PC-3 (cell line): ENCODE data around the gene RPSA. TPM values are rescaled to one million over a fixed set of nuclear protein-coding genes. Genes with fewer than 3 reads are reported as not detected.
"Not testable (repeated sequence)": the region's sequence is repeated elsewhere in the genome, so short reads cannot be mapped to it uniquely, and the experiment has no call there.

Experiments used
- ATAC-seq: fragments of 200-7000 bp; cut with Tn5 transposase; 2 replicates; pipeline ENCODE4 v1.9.1; 2020; ENCODE audit warnings: mild to moderate bottlenecking, moderate library complexity
- BruUV-seq: library from RNA; stranded (reverse); fragments of 400-500 nt; replicated peaks from 2 replicates; lab custom pipeline; 2021; lab: Mats Ljungman, UMichigan
- CTCF ChIA-PET: fragments of 300-600 bp; sonication (Branson Sonifier 250); formaldehyde crosslinking; loops from one replicate; lab custom pipeline; 2022; ENCODE audit warnings: antibody characterized with exemption; lab: Charles Lee
- POLR2A ChIA-PET: fragments of 300-600 bp; sonication (Branson Sonifier 250); formaldehyde crosslinking; loops from one replicate; lab custom pipeline; 2022; ENCODE audit warnings: antibody characterized with exemption; ENCODE audit not compliant: unreplicated experiment; lab: Charles Lee
- DNase-seq: peaks from one replicate; pipeline ENCODE4 v3.0.0-alpha.2; 2015
- H2AFZ ChIP-seq: fragments of 300-600 bp; sonication (generic); 2 replicates; pipeline ENCODE4 v1.6.0; 2016; ENCODE audit warnings: antibody characterized with exemption, low read length
- H3F3A ChIP-seq: fragments of 300-600 bp; sonication (generic); one replicate; pipeline ENCODE4 v1.6.0; 2017; ENCODE audit warnings: antibody characterized with exemption, low read length, control low read depth, mild to moderate bottlenecking; ENCODE audit not compliant: unreplicated experiment
- H3K27ac ChIP-seq: fragments of 300-600 bp; sonication (generic); 2 replicates; pipeline ENCODE4 v1.5.1; 2016; ENCODE audit warnings: mild to moderate bottlenecking, low read length
- H3K27me3 ChIP-seq: fragments of 300-600 bp; sonication (generic); 2 replicates; pipeline ENCODE4 v1.6.1; 2016; ENCODE audit warnings: low read length, mixed read lengths
- H3K36me3 ChIP-seq: fragments of 300-600 bp; sonication (generic); 2 replicates; pipeline ENCODE4 v1.6.1; 2016; ENCODE audit warnings: low read depth, mixed run types, low read length, mixed read lengths
- H3K4me1 ChIP-seq: fragments of 300-600 bp; sonication (generic); 2 replicates; pipeline ENCODE4 v1.5.1; 2016; ENCODE audit warnings: low read length; ENCODE audit not compliant: insufficient read depth
- H3K4me2 ChIP-seq: fragments of 300-600 bp; sonication (generic); 2 replicates; pipeline ENCODE4 v1.6.0; 2016; ENCODE audit warnings: low read length
- H3K4me3 ChIP-seq: fragments of 300-600 bp; sonication (generic); 2 replicates; pipeline ENCODE4 v1.5.1; 2016; ENCODE audit warnings: mild to moderate bottlenecking, low read length, mixed read lengths
- H3K79me2 ChIP-seq: fragments of 300-600 bp; sonication (generic); 2 replicates; pipeline ENCODE4 v1.6.1; 2017; ENCODE audit warnings: low read length, mixed read lengths
- H3K9ac ChIP-seq: fragments of 300-600 bp; sonication (generic); 2 replicates; pipeline ENCODE4 v1.6.0; 2016; ENCODE audit warnings: mild to moderate bottlenecking, low read length
- H3K9me2 ChIP-seq: fragments of 300-600 bp; sonication (generic); replicated peaks from 2 replicates; pipeline ENCODE4 v1.6.1; 2016; ENCODE audit warnings: mixed run types, low read length, mixed read lengths
- H3K9me3 ChIP-seq: fragments of 300-600 bp; sonication (generic); 2 replicates; pipeline ENCODE4 v1.6.1; 2016; ENCODE audit warnings: low read length, mixed read lengths
- H4K20me1 ChIP-seq: fragments of 300-600 bp; sonication (generic); 2 replicates; pipeline ENCODE4 v1.6.1; 2016; ENCODE audit warnings: low read length, mixed read lengths
- CTCF ChIP-seq: fragments of 300-600 bp; sonication (generic); conservative IDR thresholded peaks from 2 replicates; pipeline ENCODE4 v1.5.1; 2017; ENCODE audit warnings: antibody characterized with exemption, low read depth, mild to moderate bottlenecking, low read length
- EZH2 ChIP-seq: fragments of 300-600 bp; sonication (generic); IDR thresholded peaks from one replicate; pipeline ENCODE4 v1.6.1; 2017; ENCODE audit warnings: antibody characterized with exemption, mild to moderate bottlenecking, low read length; ENCODE audit not compliant: unreplicated experiment
- EZH2phosphoT487 ChIP-seq: fragments of 300-600 bp; sonication (generic); IDR thresholded peaks from 2 replicates; pipeline ENCODE4 v1.6.1; 2018; ENCODE audit warnings: mild to moderate bottlenecking, antibody characterized with exemption, low read length, borderline replicate concordance
- intact Hi-C: fragments of 100-400 bp; cut with micrococcal nuclease; formaldehyde crosslinking; loops from 2 replicates; pipeline ENCODE4 v1.9.0; 2023
- total RNA-seq: library from RNA; depleted of rRNA; stranded (reverse); fragments of >200 nt; gene quantifications from 2 replicates; pipeline ENCODE4 v1.2.3, GENCODE V29; 2014

RPSA gene
- total RNA-seq, 1 experiment from 2014 or later, result 2,722 TPM

GRCh38 chr3:39454591-39455217 is 48.2 kb downstream of the RPSA start:
- Histone ChIP-seq H4K20me1 (no peaks in the 10 kb centered on the region), H3K9me2 (no peaks in the 10 kb centered on the region), H2AFZ (no peak overlapping the region), H3K27ac (no peak overlapping the region), H3K4me2 (no peak overlapping the region), H3K27me3 (peaks cover 32% of the 10 kb centered on the region), H3K79me2 (no peaks in the 10 kb centered on the region), H3F3A (no peaks in the 10 kb centered on the region), H3K9me3 (no peaks in the 10 kb centered on the region), H3K9ac (no peak overlapping the region), H3K4me1 (no peaks in the 10 kb centered on the region), H3K36me3 (no peaks in the 10 kb centered on the region), H3K4me3 (no peak overlapping the region)
- CTCF ChIA-PET, result no interaction called here
- POLR2A ChIA-PET, result no interaction called here
- TF ChIP-seq CTCF (no peak), EZH2phosphoT487 (no peak), EZH2 (no peak)
- ATAC-seq (no peak), DNase-seq (no peak)
- BruUV-seq, result no TSS peak
- intact Hi-C loops, result no loop called here

- Histone ChIP-seq H4K20me1 (no peaks in the 10 kb centered on the region), H3K4me3 (no peak overlapping the region), H3K4me1 (no peaks in the 10 kb centered on the region), H3K27ac (no peak overlapping the region), H3K36me3 (no peaks in the 10 kb centered on the region), H3F3A (no peaks in the 10 kb centered on the region), H3K9me3 (no peaks in the 10 kb centered on the region), H3K9ac (no peak overlapping the region), H2AFZ (no peak overlapping the region), H3K79me2 (no peaks in the 10 kb centered on the region), H3K27me3 (peaks cover 36% of the 10 kb centered on the region), H3K4me2 (no peak overlapping the region), H3K9me2 (no peaks in the 10 kb centered on the region)
- intact Hi-C loops, result no loop called here
- TF ChIP-seq EZH2, result no peak
- no peak for TF ChIP-seq CTCF
- no peak for TF ChIP-seq EZH2phosphoT487
- ChIA-PET CTCF (no interaction called here), POLR2A (no interaction called here)
- DNase-seq, result no peak
- ATAC-seq, result no peak
- no TSS peak for BruUV-seq
Observed at GRCh38 chr3:39456159-39456558, 49.6 kb downstream of the RPSA start.

GRCh38 chr3:39457361-39457760 is 50.8 kb downstream of the RPSA start:
- intact Hi-C loops, result no loop called here
- Histone ChIP-seq H3K9ac (no peak overlapping the region), H3K4me2 (no peak overlapping the region), H3K27me3 (peaks cover 37% of the 10 kb centered on the region), H3K4me1 (no peaks in the 10 kb centered on the region), H2AFZ (0 out of 2 replicates have a peak overlapping the region, but pooled peaks have one; percentile 38), H3K79me2 (no peaks in the 10 kb centered on the region), H3K4me3 (no peak overlapping the region), H3F3A (no peaks in the 10 kb centered on the region), H4K20me1 (no peaks in the 10 kb centered on the region), H3K27ac (no peak overlapping the region), H3K9me3 (no peaks in the 10 kb centered on the region), H3K9me2 (no peaks in the 10 kb centered on the region), H3K36me3 (no peaks in the 10 kb centered on the region)
- ATAC-seq (no peak), DNase-seq (no peak)
- TF ChIP-seq EZH2phosphoT487, result no peak
- ChIA-PET CTCF (no interaction called here), POLR2A (no interaction called here)
- no TSS peak for BruUV-seq

GRCh38 chr3:39458579-39458978 is 52.1 kb downstream of the RPSA start:
- intact Hi-C loops, POLR2A ChIA-PET, H3F3A ChIP-seq, H3K4me3 ChIP-seq, H3K9me2 ChIP-seq, H4K20me1 ChIP-seq, H3K79me2 ChIP-seq, H3K9ac ChIP-seq, H3K27ac ChIP-seq, H2AFZ ChIP-seq, DNase-seq, BruUV-seq, H3K36me3 ChIP-seq, ATAC-seq, H3K4me2 ChIP-seq, CTCF ChIA-PET, H3K9me3 ChIP-seq, H3K4me1 ChIP-seq: not testable (repeated sequence)
- peaks cover 38% of the 10 kb centered on the region for H3K27me3 ChIP-seq
